ENCODE data around the gene PRODH2. TPM values are rescaled to one million over a fixed set of nuclear protein-coding genes. Genes with fewer than 3 reads are reported as not detected.

Gene PRODH2
- polyA plus RNA-seq, 1 of the 3 experiments (the other 2 are of a cell fraction): not detected

- no peaks in the 10 kb centered on the region for H3K9me3 ChIP-seq
- H3K9me2 ChIP-seq: no peaks in the 10 kb centered on the region
- H3K27ac ChIP-seq (ENCODE audit: low read depth in 2 of 2, low read length in 1 of 2): no peak overlapping the region
- peaks cover 29% of the 10 kb centered on the region for H3K27me3 ChIP-seq (ENCODE audit: insufficient read depth)
- ChIA-PET CTCF (interaction anchor here (1.0 to 1.9 kb wide), 4 partner anchors 8 to 17 kb away, joined by 4 to 5 read pairs (median 4); no protein-coding TSS in a partner anchor), POLR2A (no interaction called here)
- no peaks in the 10 kb centered on the region for H3K79me2 ChIP-seq (ENCODE audit: insufficient read depth)
- peak; percentile 66 for DNase-seq
- no peak overlapping the region for H3K4me2 ChIP-seq
- H3K9ac ChIP-seq: no peak overlapping the region
- no peaks in the 10 kb centered on the region for H4K20me1 ChIP-seq (ENCODE audit: insufficient read depth)
- H2AFZ ChIP-seq (ENCODE audit: low read depth): no peak overlapping the region
- peaks cover 0 to 6% of the 10 kb centered on the region in 2 experiments; a peak in 1 of 4 replicates for H3K4me1 ChIP-seq (ENCODE audit: control insufficient read depth in 1 of 2, insufficient read depth in 2 of 2, low read depth in 1 of 2, low read length in 1 of 2)
- 56% methylated on average over 21 of the region's 32 CpGs for WGBS (ENCODE audit: low lambda C conversion rate)
- peak; percentile 17; the same call in 1 of the 2 replicates for TF ChIP-seq CTCF (IDR thresholded peaks at IDR 0.05)
- TF ChIP-seq RAD21 (IDR thresholded peaks at IDR 0.05; ENCODE audit: low read length): peak; percentile 33; the same call in 1 of the 2 replicates
- TF ChIP-seq SMC3 (IDR thresholded peaks at IDR 0.05; ENCODE audit: low read depth, low read length): no peak
- no peak overlapping the region for H3K4me3 ChIP-seq (ENCODE audit: low read depth in 2 of 2, low read length in 1 of 2)
- no peaks in the 10 kb centered on the region for H3F3A ChIP-seq (replicated peaks; ENCODE audit: insufficient read depth)
- no peaks in the 10 kb centered on the region for H3K36me3 ChIP-seq (replicated peaks in 1 of 2; ENCODE audit: control insufficient read depth in 1 of 2, insufficient read depth in 2 of 2, low read length in 1 of 2)
These were observed 38.8 kb upstream of the PRODH2 start for GRCh38 chr19:35851213-35852028.

GRCh38 chr19:35848919-35849505 is 36.4 kb upstream of the PRODH2 start:
- Histone ChIP-seq H3K9me3 (no peaks in the 10 kb centered on the region), H3K4me3 (ENCODE audit: low read depth in 2 of 2, low read length in 1 of 2) (no peak overlapping the region), H3F3A (replicated peaks; ENCODE audit: insufficient read depth) (no peaks in the 10 kb centered on the region), H2AFZ (ENCODE audit: low read depth) (no peak overlapping the region), H3K9ac (no peak overlapping the region), H3K4me1 (ENCODE audit: control insufficient read depth in 1 of 2, insufficient read depth in 2 of 2, low read depth in 1 of 2, low read length in 1 of 2) (peaks cover 0 to 8% of the 10 kb centered on the region in 2 experiments; a peak in 1 of 4 replicates), H3K9me2 (no peaks in the 10 kb centered on the region), H4K20me1 (ENCODE audit: insufficient read depth) (no peaks in the 10 kb centered on the region), H3K79me2 (ENCODE audit: insufficient read depth) (no peaks in the 10 kb centered on the region), H3K4me2 (no peak overlapping the region), H3K27ac (ENCODE audit: low read depth in 2 of 2, low read length in 1 of 2) (no peak overlapping the region), H3K27me3 (ENCODE audit: insufficient read depth) (peaks cover 53% of the 10 kb centered on the region), H3K36me3 (replicated peaks in 1 of 2; ENCODE audit: control insufficient read depth in 1 of 2, insufficient read depth in 2 of 2, low read length in 1 of 2) (no peaks in the 10 kb centered on the region)
- no peak for DNase-seq
- CTCF ChIA-PET: interaction anchor here (1.1 kb wide), 1 partner anchor 12 kb away, joined by 3 read pairs; no protein-coding TSS in a partner anchor
- WGBS (ENCODE audit: low lambda C conversion rate): 72% methylated on average over 8 of the region's 18 CpGs
- POLR2A ChIA-PET: no interaction called here
- TF ChIP-seq SIN3A (IDR thresholded peaks at IDR 0.05; ENCODE audit: borderline replicate concordance, low read depth, low read length) (no peak), USF2 (IDR thresholded peaks at IDR 0.05; ENCODE audit: borderline replicate concordance, low read depth, low read length) (no peak), ELF1 (IDR thresholded peaks at IDR 0.05) (no peak), GABPA (IDR thresholded peaks at IDR 0.05; ENCODE audit: low read depth) (no peak), USF1 (IDR thresholded peaks at IDR 0.05; ENCODE audit: borderline replicate concordance, low read depth) (no peak), PBX3 (IDR thresholded peaks at IDR 0.05) (no peak), MAX (IDR thresholded peaks at IDR 0.05; ENCODE audit: low read depth) (no peak), NRF1 (IDR thresholded peaks at IDR 0.05; ENCODE audit: low read depth, low read length) (no peak), RFX5 (IDR thresholded peaks at IDR 0.05; ENCODE audit: low read length) (no peak), TEAD4 (IDR thresholded peaks at IDR 0.05; ENCODE audit: borderline replicate concordance, insufficient read depth) (no peak), RAD21 (IDR thresholded peaks at IDR 0.05; ENCODE audit: low read length) (no peak), YY1 (IDR thresholded peaks at IDR 0.05; ENCODE audit: low read depth) (no peak), MEF2A (IDR thresholded peaks at IDR 0.05; ENCODE audit: borderline replicate concordance, low read depth) (no peak), FOSL2 (IDR thresholded peaks at IDR 0.05; ENCODE audit: borderline replicate concordance, low read depth) (no peak), RCOR1 (IDR thresholded peaks at IDR 0.05; ENCODE audit: low read length) (no peak)

Data from SK-N-SH (cell line).